DND-41 (cell line): ENCODE measurements around the gene CCNL1.
A peak's percentile ranks its signal among the peaks of the same experiment; 100 is the strongest.

Source experiments
- ATAC-seq: fragments of 200-7000 bp; cut with Tn5 transposase; 3 replicates; pipeline ENCODE4 v1.9.1; 2021; ENCODE audit warnings: low read depth; ENCODE audit not compliant: insufficient read depth
- DNase-seq: peaks from one replicate; pipeline ENCODE4 v3.0.0-alpha.2; 2020
- H2AFZ ChIP-seq: 2 replicates; pipeline ENCODE4 v1.6.0; 2012; ENCODE audit warnings: low read depth, low read length
- H3K27ac ChIP-seq: 2 replicates; pipeline ENCODE4 v1.5.1; 2012; ENCODE audit warnings: low read length, inconsistent platforms
- H3K27me3 ChIP-seq: fragments of 200-600 bp; sonication (generic); 2 replicates; pipeline ENCODE4 v1.6.0; 2012; ENCODE audit warnings: low read length, mild to moderate bottlenecking, inconsistent platforms; ENCODE audit not compliant: insufficient read depth, poor library complexity
- H3K36me3 ChIP-seq: 2 replicates; pipeline ENCODE4 v1.5.1; 2012; ENCODE audit warnings: low read length, inconsistent platforms; ENCODE audit not compliant: insufficient read depth
- H3K4me1 ChIP-seq: 2 replicates; pipeline ENCODE4 v1.5.1; 2012; ENCODE audit warnings: mild to moderate bottlenecking, low read length; ENCODE audit not compliant: insufficient read depth
- H3K4me2 ChIP-seq: 2 replicates; pipeline ENCODE4 v1.6.0; 2012; ENCODE audit warnings: mild to moderate bottlenecking, moderate library complexity, low read length, inconsistent platforms; ENCODE audit not compliant: insufficient read depth
- H3K4me3 ChIP-seq, 2 experiments: fragments of 200-600 bp in 1 of 2; shearing (Covaris generic) in 1 of 2; 2 replicates each; pipeline ENCODE4 v1.5.1; 2012 to 2016; ENCODE audit warnings: inconsistent platforms in 2 of 2, low read length in 2 of 2, mild to moderate bottlenecking in 2 of 2, low read depth in 1 of 2, moderate library complexity in 1 of 2
- H3K79me2 ChIP-seq: 2 replicates; pipeline ENCODE4 v1.6.0; 2012; ENCODE audit warnings: low read length, inconsistent platforms; ENCODE audit not compliant: insufficient read depth
- H3K9ac ChIP-seq: 2 replicates; pipeline ENCODE4 v1.6.0; 2012; ENCODE audit warnings: low read depth, mild to moderate bottlenecking, inconsistent platforms, low read length, moderate library complexity
- H3K9me3 ChIP-seq: 2 replicates; pipeline ENCODE4 v1.5.1; 2012; ENCODE audit warnings: low read length, moderate library complexity, mild to moderate bottlenecking, inconsistent platforms; ENCODE audit not compliant: insufficient read depth, severe bottlenecking
- H4K20me1 ChIP-seq: 2 replicates; pipeline ENCODE4 v1.6.0; 2012; ENCODE audit warnings: low read length; ENCODE audit not compliant: insufficient read depth
- EZH2 ChIP-seq: IDR thresholded peaks from 3 replicates; pipeline ENCODE4 v1.6.1; 2012; ENCODE audit warnings: borderline replicate concordance, low read depth, mild to moderate bottlenecking, moderate library complexity, low read length, inconsistent platforms; ENCODE audit not compliant: severe bottlenecking
- TF ChIP-seq, protein P1 (sequence below): IDR thresholded peaks from 2 replicates; pipeline ENCODE4 v1.5.1; 2012; ENCODE audit warnings: borderline replicate concordance, low read length, moderate library complexity, mild to moderate bottlenecking; ENCODE audit not compliant: poor library complexity, severe bottlenecking; ENCODE audit errors: extremely low read depth

The CCNL1 gene

DNA sequence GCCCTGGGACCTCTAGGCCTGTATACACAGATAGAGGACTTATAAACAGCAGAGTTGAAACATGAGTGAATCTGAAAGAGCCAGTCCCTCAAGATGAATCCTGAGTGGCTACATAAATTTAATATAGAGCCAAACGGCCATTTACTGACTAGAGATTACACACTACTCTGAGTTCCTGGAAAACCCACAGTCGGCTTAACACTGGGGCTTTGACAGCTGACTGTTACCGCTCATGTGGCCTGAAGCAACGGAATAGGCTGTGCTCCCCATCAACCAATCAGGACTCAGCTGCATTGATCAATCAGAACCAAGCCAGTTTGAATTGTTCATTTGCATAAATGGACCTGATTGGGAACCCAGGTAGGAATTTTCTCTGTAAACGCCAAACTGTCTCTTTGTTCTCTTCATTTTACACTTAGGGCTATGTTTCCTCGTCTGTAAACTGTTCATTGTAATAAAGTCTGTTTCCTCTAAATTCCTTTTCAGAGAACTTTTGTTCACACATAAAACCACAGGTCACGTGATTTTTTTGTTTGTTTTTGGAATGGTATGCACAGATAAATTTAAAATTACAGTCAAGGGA is 40.5 kb downstream of the CCNL1 start:
- ATAC-seq (peak; percentile 81), DNase-seq (peak; percentile 37)
- H4K20me1 ChIP-seq: no peaks in the 10 kb centered on the region
- no peak overlapping the region for H2AFZ ChIP-seq
- no peaks in the 10 kb centered on the region for H3K79me2 ChIP-seq
- TF ChIP-seq, protein P1, sequence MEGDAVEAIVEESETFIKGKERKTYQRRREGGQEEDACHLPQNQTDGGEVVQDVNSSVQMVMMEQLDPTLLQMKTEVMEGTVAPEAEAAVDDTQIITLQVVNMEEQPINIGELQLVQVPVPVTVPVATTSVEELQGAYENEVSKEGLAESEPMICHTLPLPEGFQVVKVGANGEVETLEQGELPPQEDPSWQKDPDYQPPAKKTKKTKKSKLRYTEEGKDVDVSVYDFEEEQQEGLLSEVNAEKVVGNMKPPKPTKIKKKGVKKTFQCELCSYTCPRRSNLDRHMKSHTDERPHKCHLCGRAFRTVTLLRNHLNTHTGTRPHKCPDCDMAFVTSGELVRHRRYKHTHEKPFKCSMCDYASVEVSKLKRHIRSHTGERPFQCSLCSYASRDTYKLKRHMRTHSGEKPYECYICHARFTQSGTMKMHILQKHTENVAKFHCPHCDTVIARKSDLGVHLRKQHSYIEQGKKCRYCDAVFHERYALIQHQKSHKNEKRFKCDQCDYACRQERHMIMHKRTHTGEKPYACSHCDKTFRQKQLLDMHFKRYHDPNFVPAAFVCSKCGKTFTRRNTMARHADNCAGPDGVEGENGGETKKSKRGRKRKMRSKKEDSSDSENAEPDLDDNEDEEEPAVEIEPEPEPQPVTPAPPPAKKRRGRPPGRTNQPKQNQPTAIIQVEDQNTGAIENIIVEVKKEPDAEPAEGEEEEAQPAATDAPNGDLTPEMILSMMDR: no peak
- TF ChIP-seq EZH2: no peak
- H3K9ac ChIP-seq: no peak overlapping the region
- no peak overlapping the region for H3K27ac ChIP-seq
- H3K27me3 ChIP-seq: peaks cover 12% of the 10 kb centered on the region
- H3K4me1 ChIP-seq: 0 out of 2 replicates have a peak, but pooled peaks cover 4% of the 10 kb centered on the region
- no peaks in the 10 kb centered on the region for H3K9me3 ChIP-seq
- H3K4me3 ChIP-seq: no peak overlapping the region
- no peaks in the 10 kb centered on the region for H3K36me3 ChIP-seq
- H3K4me2 ChIP-seq: no peak overlapping the region

DNA sequence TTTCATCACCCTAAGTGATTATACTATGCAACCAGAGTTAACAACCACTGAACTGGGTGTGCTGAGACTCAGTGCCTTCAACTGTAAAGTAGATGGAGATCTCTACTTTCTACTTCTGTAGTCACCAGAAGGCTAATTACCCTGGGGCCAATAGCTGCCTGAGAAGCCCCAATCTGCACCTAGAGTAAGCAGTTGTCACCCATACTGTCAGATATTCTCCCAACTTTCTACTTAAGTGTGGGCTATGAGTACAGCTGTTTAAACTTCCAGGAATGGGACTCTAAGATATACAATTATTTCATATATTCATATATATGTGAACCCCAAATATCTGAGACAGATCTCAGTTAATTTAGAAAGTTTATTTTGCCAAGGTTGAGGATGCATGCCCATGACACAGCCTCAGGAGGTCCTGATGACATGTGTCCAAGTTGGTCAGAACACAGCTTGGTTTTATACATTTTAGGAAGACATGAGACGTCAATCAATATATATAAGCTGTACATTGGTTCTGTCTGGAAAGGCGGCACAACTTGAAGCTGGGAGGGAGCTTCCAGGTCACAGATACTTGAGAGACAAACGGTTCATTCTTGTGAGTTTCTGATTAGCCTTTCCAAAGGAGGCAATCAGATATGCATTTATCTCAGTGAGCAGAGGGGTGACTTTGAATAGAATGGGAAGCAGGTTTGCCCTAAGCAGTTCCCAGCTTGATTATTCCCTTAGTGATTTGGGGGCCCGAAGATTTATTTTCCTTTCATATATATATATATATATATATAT is 41.9 kb downstream of the CCNL1 start:
- DNase-seq (no peak), ATAC-seq (no peak)
- H4K20me1 ChIP-seq: no peaks in the 10 kb centered on the region
- H3K9ac ChIP-seq: no peak overlapping the region
- H3K79me2 ChIP-seq: no peaks in the 10 kb centered on the region
- no peak overlapping the region for H3K4me2 ChIP-seq
- H3K9me3 ChIP-seq: no peaks in the 10 kb centered on the region
- no peak overlapping the region for H3K27ac ChIP-seq
- H3K4me3 ChIP-seq: no peak overlapping the region
- H3K27me3 ChIP-seq: peaks cover 17% of the 10 kb centered on the region
- TF ChIP-seq EZH2: no peak
- TF ChIP-seq, protein P1: no peak
- H3K4me1 ChIP-seq: 0 out of 2 replicates have a peak, but pooled peaks cover 4% of the 10 kb centered on the region
- H2AFZ ChIP-seq: no peak overlapping the region
- no peaks in the 10 kb centered on the region for H3K36me3 ChIP-seq

DNA sequence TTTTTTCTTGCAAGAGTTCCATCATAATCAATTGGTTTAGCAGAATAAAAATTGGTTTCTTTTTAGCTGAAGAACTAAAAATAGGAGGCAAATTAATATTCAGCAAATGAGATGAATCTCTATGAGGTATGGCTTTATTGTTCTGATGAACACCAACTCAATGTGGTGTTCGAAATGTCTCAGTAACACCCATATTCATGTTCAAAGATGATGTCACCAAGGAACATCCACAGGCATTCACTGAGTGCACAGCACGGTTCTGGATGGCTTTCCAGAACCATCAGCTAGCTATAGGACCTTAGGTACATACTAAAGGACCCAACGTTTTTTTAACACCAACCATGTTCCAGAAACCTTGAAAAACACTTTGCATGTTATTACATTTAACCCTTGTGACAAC is 42.7 kb downstream of the CCNL1 start:
- ATAC-seq (no peak), DNase-seq (no peak)
- no peaks in the 10 kb centered on the region for H3K79me2 ChIP-seq
- no peaks in the 10 kb centered on the region for H4K20me1 ChIP-seq
- H3K27ac ChIP-seq: no peak overlapping the region
- H3K9ac ChIP-seq: no peak overlapping the region
- no peak overlapping the region for H3K4me2 ChIP-seq
- no peak for TF ChIP-seq EZH2
- TF ChIP-seq, protein P1: no peak
- H3K36me3 ChIP-seq: no peaks in the 10 kb centered on the region
- H3K27me3 ChIP-seq: peaks cover 25% of the 10 kb centered on the region
- no peaks in the 10 kb centered on the region for H3K9me3 ChIP-seq
- H3K4me1 ChIP-seq: 0 out of 2 replicates have a peak, but pooled peaks cover 4% of the 10 kb centered on the region
- H2AFZ ChIP-seq: no peak overlapping the region
- H3K4me3 ChIP-seq: no peak overlapping the region
